Lung (tissue), 12 donors: ENCODE data around the gene SLC47A1. TPM values are rescaled to one million over a fixed set of nuclear protein-coding genes. Genes with fewer than 3 reads are reported as not detected.
"Not testable (repeated sequence)": the region's sequence is repeated elsewhere in the genome, so short reads cannot be mapped to it uniquely, and the experiment has no call there.

ENCODE experiments used
- ATAC-seq: fragments of 200-7000 bp; cut with Tn5 transposase; one replicate; pipeline ENCODE4 v1.9.1; 2020; ENCODE audit warnings: moderate number of reproducible peaks; ENCODE audit not compliant: insufficient read depth, low FRiP score
- DNase-seq, 3 donors: peaks; one replicate each; pipeline ENCODE4 v3.0.0-alpha.2; 2013 to 2017
- H3K27ac ChIP-seq, 2 donors: one replicate each; pipeline ENCODE4 v1.5.1; 2013; ENCODE audit warnings: mild to moderate bottlenecking in 2 of 2, moderate library complexity in 2 of 2, control low read depth in 1 of 2, inconsistent platforms in 1 of 2, low read depth in 1 of 2, low read length in 1 of 2
- H3K27me3 ChIP-seq, 3 donors: one replicate each; pipeline ENCODE4 v1.5.1; 2013; ENCODE audit warnings: low read length in 2 of 3; ENCODE audit not compliant: control insufficient read depth in 3 of 3, insufficient read depth in 3 of 3
- H3K36me3 ChIP-seq, 4 donors: one replicate each; pipeline ENCODE4 v1.5.1; 2013; ENCODE audit warnings: low read length in 4 of 4, mild to moderate bottlenecking in 1 of 4, moderate library complexity in 1 of 4; ENCODE audit not compliant: control insufficient read depth in 4 of 4, insufficient read depth in 4 of 4
- H3K4me1 ChIP-seq, 5 donors: one replicate each; pipeline ENCODE4 v1.5.1; 2013; ENCODE audit warnings: low read length in 5 of 5, mild to moderate bottlenecking in 2 of 5, moderate library complexity in 1 of 5; ENCODE audit not compliant: control insufficient read depth in 5 of 5, insufficient read depth in 5 of 5
- H3K4me3 ChIP-seq: one replicate; pipeline ENCODE4 v1.5.1; 2013; ENCODE audit warnings: mild to moderate bottlenecking, control low read depth, moderate library complexity
- H3K9ac ChIP-seq, 2 donors: one replicate each; pipeline ENCODE4 v1.5.1; 2013; ENCODE audit warnings: low read length in 2 of 2, control low read depth in 1 of 2; ENCODE audit not compliant: insufficient read depth in 1 of 2
- H3K9me3 ChIP-seq, 4 donors: one replicate each; pipeline ENCODE4 v1.5.1; 2013; ENCODE audit warnings: low read length in 3 of 4, mild to moderate bottlenecking in 1 of 4, moderate library complexity in 1 of 4; ENCODE audit not compliant: control insufficient read depth in 4 of 4, insufficient read depth in 3 of 4
- CTCF ChIP-seq: IDR thresholded peaks from 2 replicates; pipeline ENCODE4 v1.5.1; 2012; ENCODE audit warnings: mild to moderate bottlenecking; ENCODE audit errors: control extremely low read depth, extremely low read depth
- WGBS, 2 donors: extraction: QIAGEN DNeasy Blood & Tissue Kit; methylation state at CpG; one replicate each; pipeline ENCODE4 v1.1.7; 2013; 5-methylcytosine and 5-hydroxymethylcytosine counted together
- polyA plus RNA-seq, 2 donors: library from polyadenylated mRNA; stranded (reverse); fragments of 200-250 nt; gene quantifications; one replicate each; pipeline ENCODE4 v1.2.1, GENCODE V29; 2013
- total RNA-seq, 2 donors: library from RNA; depleted of rRNA in 1 of 2; stranded (reverse); fragments of >200 nt in 1 of 2; gene quantifications; one replicate each; pipeline ENCODE4 v1.2.1, GENCODE V29; 2014 to 2021
- donor health status: control.
- donor health status: control.
- donor health status: Bipolar disorder and iron deficiency.
- donor health status: healthy.
- donor health status: DM: yes; HTN: yes; CAD: no.

SLC47A1 gene
- total and polyA plus RNA-seq, 4 donors: 0.74 to 9.4 (median 2.3) TPM

GRCh38 chr17:19523690-19524089 is 10.0 kb upstream of the SLC47A1 start:
- H3K4me1 ChIP-seq: peaks cover 0 to 2% (median 0%) of the 10 kb centered on the region in 5 donors
- WGBS, 2 donors: 87 to 90% methylated on average over 9 of the region's 9 CpGs
- no peak for TF ChIP-seq CTCF

GRCh38 chr17:19526950-19527349 is 6.7 kb upstream of the SLC47A1 start:
- not testable (repeated sequence) for H3K36me3 ChIP-seq, H3K27ac ChIP-seq, H3K9me3 ChIP-seq, H3K4me3 ChIP-seq, DNase-seq, H3K9ac ChIP-seq, H3K4me1 ChIP-seq, ATAC-seq, H3K27me3 ChIP-seq
- 94 to 99% methylated on average over 4 of the region's 4 CpGs for WGBS, 2 donors

More at GRCh38 chr17:19523690-19524089, 10.0 kb upstream of the SLC47A1 start:
- ATAC-seq (no peak), DNase-seq (no peak)
- no peaks in the 10 kb centered on the region for H3K27me3 ChIP-seq
- H3K36me3 ChIP-seq: no peaks in the 10 kb centered on the region
- H3K9me3 ChIP-seq: no peaks in the 10 kb centered on the region
- no peak overlapping the region for H3K4me3 ChIP-seq
- no peak overlapping the region for H3K27ac ChIP-seq
- H3K9ac ChIP-seq: no peak overlapping the region

DNA sequence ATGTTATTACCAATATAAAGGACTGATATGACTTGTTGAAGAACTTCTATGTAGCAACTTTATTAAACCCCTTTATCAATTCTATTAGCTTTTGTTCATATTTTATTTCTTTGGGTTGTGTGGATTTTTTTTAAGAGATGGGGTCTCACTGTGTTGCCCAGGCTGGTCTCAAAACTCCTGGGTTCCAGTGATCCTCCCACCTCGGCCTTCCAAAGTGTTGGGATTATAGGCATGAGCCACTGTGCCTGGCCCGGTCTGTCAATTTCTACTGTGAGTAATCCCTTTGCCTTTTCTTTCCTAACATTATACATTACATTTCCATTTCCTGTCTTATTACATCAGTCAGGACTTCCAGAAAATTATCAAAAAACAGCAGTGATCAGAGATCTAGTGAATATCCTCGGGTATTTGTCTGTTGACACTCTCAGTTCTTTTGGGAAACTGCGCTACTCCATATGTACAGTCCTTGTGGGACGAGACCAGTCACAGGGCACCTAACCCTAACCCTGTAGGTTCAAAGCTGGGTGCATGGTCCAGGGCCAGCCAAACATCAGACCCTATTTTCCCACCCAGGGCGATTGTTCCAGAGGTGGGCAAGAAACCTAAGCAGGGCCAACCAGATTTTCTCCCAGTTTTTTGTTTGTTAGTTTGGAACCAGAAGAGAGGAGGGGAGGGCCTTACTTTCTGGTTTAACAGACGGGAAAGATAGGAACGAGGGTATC is 1.7 kb upstream of the SLC47A1 start:
- DNase-seq: no peak
- no peak overlapping the region for H3K9ac ChIP-seq

More for the DNA sequence above, 1.7 kb upstream of the SLC47A1 start:
- WGBS, 2 donors: 78 to 83% methylated on average over 8 of the region's 8 CpGs
- ATAC-seq: no peak
- peaks cover 0 to 8% (median 0%) of the 10 kb centered on the region in 5 donors for H3K4me1 ChIP-seq
- TF ChIP-seq CTCF: no peak
- peaks cover 0 to 25% (median 6%) of the 10 kb centered on the region in 3 donors for H3K27me3 ChIP-seq
- H3K36me3 ChIP-seq: no peaks in the 10 kb centered on the region
- H3K27ac ChIP-seq: no peak overlapping the region
- H3K4me3 ChIP-seq: no peak overlapping the region
- H3K9me3 ChIP-seq: no peaks in the 10 kb centered on the region
